Measurements from ENCODE around the gene FAM25A. TPM values are rescaled to one million over a fixed set of nuclear protein-coding genes. Genes with fewer than 3 reads are reported as not detected.

FAM25A gene
- total RNA-seq, 1 donor from 2014 or later = not detected

DNA sequence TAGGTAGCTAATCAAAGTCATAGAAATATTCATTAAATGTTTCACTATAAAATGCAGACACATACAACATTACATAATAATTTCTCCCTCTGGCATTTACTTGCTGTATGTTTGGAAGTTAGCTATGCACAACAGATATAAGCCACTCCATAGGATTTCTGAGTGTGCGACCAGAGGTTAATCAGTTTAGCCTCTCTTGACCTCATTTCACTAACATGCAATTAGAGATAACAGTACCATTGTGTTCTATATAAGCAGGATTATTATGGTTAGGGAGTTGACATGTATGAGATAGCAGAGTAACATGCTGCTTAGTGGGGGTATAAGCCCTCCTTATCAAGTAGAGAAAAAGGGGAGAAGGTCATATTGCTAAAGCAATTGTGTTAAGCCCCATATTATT lies 48.2 kb downstream of the FAM25A start:
- Histone ChIP-seq H3K4me1 (no peaks in the 10 kb centered on the region), H3K27me3 (no peaks in the 10 kb centered on the region), H3K36me3 (peaks cover 97% of the 10 kb centered on the region), H3K9me3 (no peaks in the 10 kb centered on the region), H3K27ac (no peak overlapping the region), H3K4me3 (no peak overlapping the region)
- ATAC-seq (no peak), DNase-seq (no peak)
- TF ChIP-seq, protein P1, sequence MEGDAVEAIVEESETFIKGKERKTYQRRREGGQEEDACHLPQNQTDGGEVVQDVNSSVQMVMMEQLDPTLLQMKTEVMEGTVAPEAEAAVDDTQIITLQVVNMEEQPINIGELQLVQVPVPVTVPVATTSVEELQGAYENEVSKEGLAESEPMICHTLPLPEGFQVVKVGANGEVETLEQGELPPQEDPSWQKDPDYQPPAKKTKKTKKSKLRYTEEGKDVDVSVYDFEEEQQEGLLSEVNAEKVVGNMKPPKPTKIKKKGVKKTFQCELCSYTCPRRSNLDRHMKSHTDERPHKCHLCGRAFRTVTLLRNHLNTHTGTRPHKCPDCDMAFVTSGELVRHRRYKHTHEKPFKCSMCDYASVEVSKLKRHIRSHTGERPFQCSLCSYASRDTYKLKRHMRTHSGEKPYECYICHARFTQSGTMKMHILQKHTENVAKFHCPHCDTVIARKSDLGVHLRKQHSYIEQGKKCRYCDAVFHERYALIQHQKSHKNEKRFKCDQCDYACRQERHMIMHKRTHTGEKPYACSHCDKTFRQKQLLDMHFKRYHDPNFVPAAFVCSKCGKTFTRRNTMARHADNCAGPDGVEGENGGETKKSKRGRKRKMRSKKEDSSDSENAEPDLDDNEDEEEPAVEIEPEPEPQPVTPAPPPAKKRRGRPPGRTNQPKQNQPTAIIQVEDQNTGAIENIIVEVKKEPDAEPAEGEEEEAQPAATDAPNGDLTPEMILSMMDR (IDR thresholded peaks at IDR 0.05) = no peak
- intact Hi-C loops (cut with DNase I) = no loop called here

DNA sequence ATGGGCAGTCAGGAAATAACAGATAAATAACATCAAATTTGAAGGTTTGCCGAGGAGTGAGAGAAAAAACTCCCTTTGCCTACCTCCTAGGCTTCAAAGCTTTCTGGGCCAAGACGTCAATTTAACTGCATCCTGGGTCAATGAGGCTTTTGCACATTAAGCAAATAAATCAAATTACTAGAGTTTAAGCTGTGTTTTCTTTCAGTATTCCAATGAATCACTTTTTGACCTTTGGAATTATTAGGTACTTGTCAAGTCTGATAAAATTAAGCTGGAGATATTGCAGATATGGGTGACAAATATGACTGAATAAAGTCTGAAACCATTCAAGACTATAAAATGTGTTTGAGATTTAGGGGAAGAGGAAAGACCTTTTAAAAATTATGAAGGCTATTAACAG lies 52.4 kb downstream of the FAM25A start:
- H3K4me1 ChIP-seq = no peaks in the 10 kb centered on the region
- no peaks in the 10 kb centered on the region for H3K27me3 ChIP-seq
- H3K27ac ChIP-seq = no peak overlapping the region
- intact Hi-C loops (cut with DNase I) = no loop called here
- peaks cover 80% of the 10 kb centered on the region for H3K36me3 ChIP-seq
- no peaks in the 10 kb centered on the region for H3K9me3 ChIP-seq
- ATAC-seq = no peak
- no peak for DNase-seq
- no peak overlapping the region for H3K4me3 ChIP-seq
- TF ChIP-seq, protein P1 (IDR thresholded peaks at IDR 0.05) = no peak

Other genes starting within 250 kb of the FAM25A start
- gene MMRN2, start 62.7 kb upstream of the FAM25A start, total RNA-seq = 86.3 TPM
- 17.2 TPM for gene SNCG, start 61.7 kb upstream of the FAM25A start, total RNA-seq
- gene ADIRF, start 51.8 kb upstream of the FAM25A start, total RNA-seq = 155 TPM
- gene GLUD1, start 74.5 kb downstream of the FAM25A start, total RNA-seq = 120 TPM
- gene SHLD2, start 74.9 kb downstream of the FAM25A start, total RNA-seq = 23.7 TPM
- gene NUTM2A, start 205.2 kb downstream of the FAM25A start, total RNA-seq = 2.9 TPM

Measured in upper lobe of right lung (tissue), 1 donor.